Heart right ventricle (tissue), 16 donors: Measurements from ENCODE around the gene EXD3. TPM values are rescaled to one million over a fixed set of nuclear protein-coding genes. Genes with fewer than 3 reads are reported as not detected.

Experiments used
- ATAC-seq, 8 donors: fragments of 200-7000 bp; cut with Tn5 transposase; one replicate each; pipeline ENCODE4 v1.9.1; 2020; ENCODE audit warnings: mild to moderate bottlenecking in 8 of 8, moderate library complexity in 8 of 8, moderate number of reproducible peaks in 1 of 8
- DNase-seq, 2 donors: peaks; one replicate each; pipeline ENCODE4 v3.0.0-alpha.2; 2020
- H3K27ac ChIP-seq, 10 donors: fragments of 200-600 bp; sonication (generic) in 2 of 10; one replicate each; pipeline versions ENCODE4 v1.5.0 to v1.8.0; 2020 to 2022; ENCODE audit warnings: mild to moderate bottlenecking in 3 of 10
- H3K27me3 ChIP-seq, 7 donors: fragments of 200-600 bp; one replicate each; pipeline ENCODE4 v1.8.0; 2021 to 2022; ENCODE audit warnings: mild to moderate bottlenecking in 2 of 7
- H3K36me3 ChIP-seq, 9 donors: fragments of 200-600 bp; sonication (generic) in 1 of 9; one replicate each; pipeline versions ENCODE4 v1.5.0 to v1.8.0; 2020 to 2022; ENCODE audit warnings: mild to moderate bottlenecking in 2 of 9
- H3K4me1 ChIP-seq, 9 donors: fragments of 200-600 bp; sonication (generic) in 1 of 9; one replicate each; pipeline versions ENCODE4 v1.5.0 to v1.8.0; 2020 to 2022; ENCODE audit warnings: mild to moderate bottlenecking in 4 of 9
- H3K4me3 ChIP-seq, 10 donors: fragments of 200-600 bp; sonication (generic) in 2 of 10; one replicate each; pipeline versions ENCODE4 v1.5.0 to v1.8.0; 2020 to 2022; ENCODE audit warnings: mild to moderate bottlenecking in 7 of 10, moderate library complexity in 2 of 10
- H3K9me3 ChIP-seq, 11 donors: fragments of 200-600 bp in 10 of 11; sonication (generic) in 2 of 11; one replicate each; pipeline versions ENCODE4 v1.5.0 to v1.8.0; 2013 to 2022; ENCODE audit warnings: mild to moderate bottlenecking in 2 of 11, control low read depth in 1 of 11, moderate library complexity in 1 of 11
- WGBS, 2 donors: extraction: QIAGEN DNeasy Blood & Tissue Kit; methylation state at CpG; one replicate each; pipeline ENCODE4 v1.1.7; 2013; ENCODE audit warnings: inconsistent platforms in 1 of 2; 5-methylcytosine and 5-hydroxymethylcytosine counted together
- intact Hi-C, 10 donors: fragments of 100-400 bp; cut with DNase I; formaldehyde crosslinking; loops; one replicate each; pipeline versions ENCODE4 v1.11.1 to v1.14.2; 2022
- polyA plus RNA-seq, 2 donors: library from polyadenylated mRNA; stranded (reverse); fragments of 200-250 nt; gene quantifications; one replicate each; pipeline ENCODE4 v1.2.3, GENCODE V29; 2013
- total RNA-seq, 10 donors: library from RNA; stranded (reverse); fragmentation: NEBNext Ultra II Directional in 3 of 10; extraction: Animal tissue kit (Norgen Biotek cat#: 25700) in 3 of 10; gene quantifications; one replicate each; pipeline versions ENCODE4 v1.2.1 to v1.2.4, GENCODE V29; 2021 to 2023
- TF ChIP-seq, protein P1 (sequence below), 9 donors: fragments of 200-600 bp; sonication (generic) in 2 of 9; IDR thresholded peaks; one replicate each; pipeline versions ENCODE4 v1.5.0 to v1.8.0; 2021 to 2022; ENCODE audit warnings: antibody characterized with exemption in 9 of 9, mild to moderate bottlenecking in 5 of 9, moderate library complexity in 1 of 9
- donor health status: Arrhythmogenic right ventricular cardiomyopathy.
- donor health status: ischemic (EF 13 %, LVEDD 7.1; RV severe dilation, severe dysfunction).
- donor health status: healthy with polysubstance abuse.
- donor health status: DM: no; HTN: yes; CAD: no.
- donor health status: DM: no; HTN: no; CAD: no.
- donor health status: ischemic (EF 25% LVEDD 6.9; RV normal size, moderate dysfunction).
- donor health status: ischemic (EF 25% LVEDD 5.7; RV mildly dilated, moderate dysfunction).
- donor health status: healthy.
- donor health status: DM: yes; HTN: yes; CAD: no.
- donor health status: Ischemic cardiomyopathy.
- donor health status: ischemic (EF 35%, LVEDD 5.7; RV mildly dilated, moderate dysfunction).
- donor health status: nonischemic (EF 11% LVEDD 7.7; RV severe dilation, severe dysfunction).
- donor health status: DM: yes; HTN: yes; CAD: no.
- donor health status: PGD.
- donor health status: ischemic (EF 29% LVEDD 5.4; RV normal size, mild dysfunction).
- donor health status: nonischemic (EF 23%, LVEDD 6.1; RV moderate dilation, normal function).

EXD3 gene
- total and polyA plus RNA-seq, 12 donors = 5.8 to 33.0 (median 9.2) TPM

DNA sequence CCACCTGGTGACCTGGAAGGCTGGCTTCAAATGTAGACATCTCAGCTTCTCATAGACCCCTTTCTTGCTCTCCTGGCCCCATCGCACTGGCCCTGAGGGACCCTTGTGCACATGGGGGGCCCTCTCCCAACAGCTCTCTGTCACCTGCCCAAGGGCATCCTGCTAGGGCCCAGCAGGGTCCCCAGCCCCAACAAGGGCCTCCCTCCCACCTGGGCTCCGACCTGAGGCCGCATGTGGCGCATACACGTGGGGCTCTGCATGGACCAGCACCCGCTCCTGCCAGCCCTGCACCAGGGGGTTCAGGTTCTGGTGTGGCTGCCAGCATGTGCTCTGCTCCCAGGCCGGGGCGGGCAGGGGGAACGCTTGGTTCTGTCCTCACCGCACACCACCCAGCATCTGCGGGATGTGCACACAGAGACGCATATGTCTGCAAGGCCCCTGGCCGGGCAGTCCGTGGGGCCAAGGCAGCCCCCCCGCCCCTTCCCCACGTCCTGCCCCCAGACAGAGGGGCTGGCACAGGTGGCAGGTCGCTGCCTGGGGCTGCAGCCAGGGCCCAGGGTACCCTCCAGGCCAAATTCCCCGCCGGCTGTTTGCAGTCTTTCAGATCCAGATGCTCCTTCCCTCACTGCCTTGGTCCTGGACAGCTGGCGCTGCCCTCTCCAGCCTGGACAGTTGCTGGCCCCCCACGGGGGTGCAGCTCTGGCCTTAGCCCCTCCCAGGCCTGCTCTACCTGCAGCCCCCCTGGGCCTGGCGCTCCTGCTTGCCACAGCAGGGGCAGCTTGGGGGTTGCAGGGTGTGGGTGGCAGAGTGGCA lies 103.0 kb downstream of the EXD3 start:
- H3K4me3 ChIP-seq = no peak overlapping the region
- no peaks in the 10 kb centered on the region for H3K9me3 ChIP-seq
- 90 to 91% methylated on average over 20 to 22 of the region's 22 CpGs for WGBS, 2 donors
- TF ChIP-seq, protein P1, sequence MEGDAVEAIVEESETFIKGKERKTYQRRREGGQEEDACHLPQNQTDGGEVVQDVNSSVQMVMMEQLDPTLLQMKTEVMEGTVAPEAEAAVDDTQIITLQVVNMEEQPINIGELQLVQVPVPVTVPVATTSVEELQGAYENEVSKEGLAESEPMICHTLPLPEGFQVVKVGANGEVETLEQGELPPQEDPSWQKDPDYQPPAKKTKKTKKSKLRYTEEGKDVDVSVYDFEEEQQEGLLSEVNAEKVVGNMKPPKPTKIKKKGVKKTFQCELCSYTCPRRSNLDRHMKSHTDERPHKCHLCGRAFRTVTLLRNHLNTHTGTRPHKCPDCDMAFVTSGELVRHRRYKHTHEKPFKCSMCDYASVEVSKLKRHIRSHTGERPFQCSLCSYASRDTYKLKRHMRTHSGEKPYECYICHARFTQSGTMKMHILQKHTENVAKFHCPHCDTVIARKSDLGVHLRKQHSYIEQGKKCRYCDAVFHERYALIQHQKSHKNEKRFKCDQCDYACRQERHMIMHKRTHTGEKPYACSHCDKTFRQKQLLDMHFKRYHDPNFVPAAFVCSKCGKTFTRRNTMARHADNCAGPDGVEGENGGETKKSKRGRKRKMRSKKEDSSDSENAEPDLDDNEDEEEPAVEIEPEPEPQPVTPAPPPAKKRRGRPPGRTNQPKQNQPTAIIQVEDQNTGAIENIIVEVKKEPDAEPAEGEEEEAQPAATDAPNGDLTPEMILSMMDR (IDR thresholded peaks at IDR 0.05) = no peak
- H3K4me1 ChIP-seq = peaks cover 28 to 69% (median 59%) of the 10 kb centered on the region in 9 donors
- intact Hi-C loops = no loop called here
- H3K27me3 ChIP-seq = peaks cover 0 to 25% (median 12%) of the 10 kb centered on the region in 7 donors
- H3K27ac ChIP-seq = peak overlapping the region in 9 of 10 donors; percentile 36 to 91 (median 86)
- DNase-seq = peak in 1 of 2 donors; percentile 24
- H3K36me3 ChIP-seq = no peaks in the 10 kb centered on the region
- ATAC-seq = no peak

GRCh38 chr9:137319011-137319738 lies 103.8 kb downstream of the EXD3 start:
- peak; percentile 37 to 84 (median 76) for ATAC-seq
- H3K27me3 ChIP-seq = peaks cover 0 to 25% (median 12%) of the 10 kb centered on the region in 7 donors
- DNase-seq = peak; percentile 71 to 81
- TF ChIP-seq, protein P1 (IDR thresholded peaks at IDR 0.05) = peak; percentile 39 to 73 (median 53)
- H3K36me3 ChIP-seq = no peaks in the 10 kb centered on the region
- WGBS, 2 donors = 57 to 61% methylated on average over 26 of the region's 26 CpGs
- H3K4me1 ChIP-seq = peaks cover 31 to 77% (median 62%) of the 10 kb centered on the region in 9 donors
- H3K27ac ChIP-seq = peak overlapping the region; percentile 57 to 91 (median 84)
- no peaks in the 10 kb centered on the region for H3K9me3 ChIP-seq
- peak overlapping the region in 4 of 10 donors; percentile 1 to 28 (median 6) for H3K4me3 ChIP-seq
- intact Hi-C loops = no loop called here

GRCh38 chr9:137318602-137319001 lies 104.4 kb downstream of the EXD3 start:
- H3K4me1 ChIP-seq = peaks cover 31 to 82% (median 62%) of the 10 kb centered on the region in 9 donors

More at GRCh38 chr9:137318602-137319001, 104.4 kb downstream of the EXD3 start:
- TF ChIP-seq, protein P1 (IDR thresholded peaks at IDR 0.05) = no peak
- 63 to 67% methylated on average over 18 of the region's 18 CpGs for WGBS, 2 donors
- Histone ChIP-seq H3K9me3 (no peaks in the 10 kb centered on the region), H3K27me3 (peaks cover 0 to 25% (median 12%) of the 10 kb centered on the region in 7 donors), H3K4me3 (peak overlapping the region in 4 of 10 donors; percentile 1 to 28 (median 6)), H3K36me3 (no peaks in the 10 kb centered on the region), H3K27ac (peak overlapping the region; percentile 57 to 91 (median 84))
- intact Hi-C loops = no loop called here
- ATAC-seq = no peak
- DNase-seq = no peak
